Measurements from ENCODE around the gene VASP. TPM values are rescaled to one million over a fixed set of nuclear protein-coding genes. Genes with fewer than 3 reads are reported as not detected.

VASP gene
- total RNA-seq, 2 donors from 2014 or later, result 76.8 to 156 TPM

DNA sequence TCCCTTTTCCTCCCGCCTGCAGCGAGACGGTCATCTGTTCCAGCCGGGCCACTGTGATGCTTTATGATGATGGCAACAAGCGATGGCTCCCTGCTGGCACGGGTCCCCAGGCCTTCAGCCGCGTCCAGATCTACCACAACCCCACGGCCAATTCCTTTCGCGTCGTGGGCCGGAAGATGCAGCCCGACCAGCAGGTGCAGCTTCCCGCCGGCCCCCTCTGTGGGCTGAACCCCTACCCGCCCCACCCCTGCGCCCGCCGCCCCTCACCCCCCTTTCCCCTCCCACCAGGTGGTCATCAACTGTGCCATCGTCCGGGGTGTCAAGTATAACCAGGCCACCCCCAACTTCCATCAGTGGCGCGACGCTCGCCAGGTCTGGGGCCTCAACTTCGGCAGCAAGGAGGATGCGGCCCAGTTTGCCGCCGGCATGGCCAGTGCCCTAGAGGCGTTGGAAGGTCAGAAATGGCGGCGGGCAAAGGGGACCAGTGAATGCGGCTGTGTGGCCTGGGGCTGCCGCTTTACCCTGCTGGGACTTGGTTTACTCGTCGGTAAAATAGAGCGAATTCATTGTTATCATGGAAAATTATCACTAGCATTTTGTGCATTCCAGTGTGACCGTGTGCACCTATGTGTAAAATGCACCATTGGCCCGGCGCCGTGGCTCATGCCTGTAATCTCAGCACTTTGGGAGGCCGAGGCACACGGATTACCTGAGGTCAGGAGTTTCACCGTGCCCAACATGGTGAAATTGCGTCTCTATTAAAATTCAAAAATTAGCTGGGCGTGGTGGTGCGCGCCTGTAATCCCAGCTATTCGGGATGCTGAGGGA, 10.6 kb downstream of the VASP start:
- H3K9me3 Mint-ChIP-seq, result no peaks in the 10 kb centered on the region
- H3K36me3 Mint-ChIP-seq, result peaks cover 6 to 18% of the 10 kb centered on the region in 2 donors
- peak overlapping the region in 1 of 2 donors; percentile 1 for H3K27ac Mint-ChIP-seq
- no peak for DNase-seq (ENCODE audit: low spot score in 2 of 2)
- no peak for ATAC-seq

DNA sequence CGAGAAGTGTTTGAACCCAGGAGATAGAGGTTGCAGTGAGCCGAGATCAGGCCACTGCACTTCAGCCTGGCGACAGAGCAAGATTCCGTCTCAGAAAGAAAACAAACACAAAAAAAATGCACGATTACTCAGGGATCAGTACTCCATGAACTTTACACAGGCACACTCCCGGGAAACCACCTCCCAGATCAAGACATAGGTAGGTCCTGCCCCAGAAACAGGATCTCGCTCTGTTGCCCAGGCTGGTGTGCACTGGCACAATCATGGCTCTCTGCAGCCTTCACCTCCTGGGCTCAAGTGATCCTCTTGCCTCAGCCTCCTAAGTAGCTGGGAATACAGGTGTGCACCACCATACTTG, 11.2 kb downstream of the VASP start:
- DNase-seq (ENCODE audit: low spot score in 2 of 2) (no peak), ATAC-seq (no peak)
- peaks cover 6 to 18% of the 10 kb centered on the region in 2 donors for H3K36me3 Mint-ChIP-seq
- no peaks in the 10 kb centered on the region for H3K9me3 Mint-ChIP-seq
- H3K27ac Mint-ChIP-seq, result no peak overlapping the region

DNA sequence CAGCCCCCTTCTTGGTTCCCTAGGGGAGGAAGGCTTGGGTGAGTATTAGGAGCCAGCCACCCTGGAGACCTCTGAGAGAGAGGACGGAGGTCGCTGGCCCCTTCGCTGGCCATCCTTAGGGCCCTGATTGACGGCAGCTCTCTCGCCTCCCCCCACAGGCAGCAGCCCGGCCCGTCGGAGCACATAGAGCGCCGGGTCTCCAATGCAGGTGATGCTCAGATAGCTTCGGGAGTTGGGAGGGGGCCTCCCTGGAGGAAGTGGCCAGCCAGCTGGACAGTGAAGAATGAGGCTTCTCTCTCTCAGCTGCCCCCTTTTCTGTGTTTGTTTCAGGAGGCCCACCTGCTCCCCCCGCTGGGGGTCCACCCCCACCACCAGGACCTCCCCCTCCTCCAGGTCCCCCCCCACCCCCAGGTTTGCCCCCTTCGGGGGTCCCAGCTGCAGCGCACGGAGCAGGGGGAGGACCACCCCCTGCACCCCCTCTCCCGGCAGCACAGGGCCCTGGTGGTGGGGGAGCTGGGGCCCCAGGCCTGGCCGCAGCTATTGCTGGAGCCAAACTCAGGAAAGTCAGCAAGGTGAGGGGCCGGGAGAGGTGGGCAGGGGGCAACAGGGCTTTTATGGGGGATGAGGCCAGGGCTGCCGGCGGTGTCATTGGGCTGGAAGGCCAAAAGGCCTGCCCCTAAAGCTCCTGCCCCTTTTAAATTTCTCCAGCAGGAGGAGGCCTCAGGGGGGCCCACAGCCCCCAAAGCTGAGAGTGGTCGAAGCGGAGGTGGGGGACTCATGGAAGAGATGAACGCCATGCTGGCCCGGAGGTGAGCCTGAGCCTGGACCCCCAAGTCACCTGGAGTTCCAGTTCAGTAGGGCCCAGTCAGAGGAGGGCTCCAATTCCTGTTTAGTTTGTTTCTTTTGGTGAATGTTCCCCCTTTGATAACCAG, 15.0 kb downstream of the VASP start:
- peaks cover 0 to 14% of the 10 kb centered on the region in 2 donors for H3K36me3 Mint-ChIP-seq
- no peak for DNase-seq (ENCODE audit: low spot score in 2 of 2)
- no peak for ATAC-seq
- no peaks in the 10 kb centered on the region for H3K9me3 Mint-ChIP-seq
- H3K27ac Mint-ChIP-seq, result peak overlapping the region in 1 of 2 donors; percentile 30

DNA sequence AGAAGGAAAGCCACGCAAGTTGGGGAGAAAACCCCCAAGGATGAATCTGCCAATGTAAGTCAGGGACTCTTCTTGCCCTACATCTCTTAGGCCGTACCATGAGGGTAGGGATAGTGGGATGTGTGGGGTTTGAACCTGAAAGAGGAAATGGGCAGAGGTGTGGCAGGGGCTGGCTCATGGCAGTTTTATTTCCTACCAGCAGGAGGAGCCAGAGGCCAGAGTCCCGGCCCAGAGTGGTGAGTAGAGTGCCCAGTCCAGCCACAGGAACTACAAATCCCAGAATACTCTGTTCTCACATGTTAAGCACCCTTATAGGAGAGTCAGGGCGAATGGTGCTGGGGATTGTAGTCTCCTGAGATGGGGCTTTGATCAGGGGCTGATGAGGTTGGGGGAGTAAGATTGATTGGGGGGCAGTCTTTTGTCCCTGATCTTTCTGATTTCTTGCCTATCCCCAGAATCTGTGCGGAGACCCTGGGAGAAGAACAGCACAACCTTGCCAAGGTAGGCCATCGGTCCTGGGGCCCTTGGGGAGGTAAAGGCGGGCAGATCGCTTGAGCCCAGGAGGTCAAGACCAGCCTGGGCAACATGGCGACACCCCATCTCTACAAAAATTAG, 16.5 kb downstream of the VASP start:
- H3K9me3 Mint-ChIP-seq, result no peaks in the 10 kb centered on the region
- DNase-seq (ENCODE audit: low spot score in 2 of 2) (peak; percentile 72 to 74), ATAC-seq (peak; percentile 92 to 98)
- peak overlapping the region; percentile 27 to 73 for H3K27ac Mint-ChIP-seq
- peaks cover 5 to 17% of the 10 kb centered on the region in 2 donors for H3K36me3 Mint-ChIP-seq

DNA sequence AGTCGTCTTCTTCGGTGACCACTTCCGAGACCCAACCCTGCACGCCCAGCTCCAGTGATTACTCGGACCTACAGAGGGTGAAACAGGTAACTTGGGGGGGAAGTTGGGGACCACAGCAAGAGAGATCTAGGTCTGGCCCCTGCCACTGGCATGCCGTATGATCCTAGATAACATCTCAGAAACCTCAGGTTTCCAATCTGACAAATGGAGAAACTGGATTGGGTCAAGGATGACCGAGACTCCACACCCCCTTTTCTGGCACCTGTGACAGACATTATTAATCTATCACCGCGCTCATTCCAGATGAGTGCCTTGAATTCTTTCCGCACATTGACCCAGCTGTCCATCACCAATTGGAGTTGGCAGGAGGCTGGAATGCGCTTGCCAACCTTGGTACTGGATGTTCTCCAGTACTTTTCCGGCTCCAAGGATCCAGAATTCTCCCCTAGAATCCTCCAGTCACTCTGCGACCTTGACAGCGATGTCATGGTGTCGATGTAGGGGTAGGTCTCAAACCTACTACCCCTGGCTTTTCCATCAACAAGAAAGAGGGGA, 17.4 kb downstream of the VASP start:
- Mint-ChIP-seq H3K27ac (no peak overlapping the region), H3K9me3 (no peaks in the 10 kb centered on the region), H3K36me3 (peaks cover 5 to 17% of the 10 kb centered on the region in 2 donors)
- ATAC-seq, result no peak
- no peak for DNase-seq (ENCODE audit: low spot score in 2 of 2)

DNA sequence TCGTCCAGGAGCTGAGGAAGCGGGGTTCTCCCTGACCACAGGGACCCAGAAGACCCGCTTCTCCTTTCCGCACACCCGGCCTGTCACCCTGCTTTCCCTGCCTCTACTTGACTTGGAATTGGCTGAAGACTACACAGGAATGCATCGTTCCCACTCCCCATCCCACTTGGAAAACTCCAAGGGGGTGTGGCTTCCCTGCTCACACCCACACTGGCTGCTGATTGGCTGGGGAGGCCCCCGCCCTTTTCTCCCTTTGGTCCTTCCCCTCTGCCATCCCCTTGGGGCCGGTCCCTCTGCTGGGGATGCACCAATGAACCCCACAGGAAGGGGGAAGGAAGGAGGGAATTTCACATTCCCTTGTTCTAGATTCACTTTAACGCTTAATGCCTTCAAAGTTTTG, 18.9 kb downstream of the VASP start:
- H3K9me3 Mint-ChIP-seq, result no peaks in the 10 kb centered on the region
- peaks cover 5 to 17% of the 10 kb centered on the region in 2 donors for H3K36me3 Mint-ChIP-seq
- peak overlapping the region in 1 of 2 donors; percentile 44 for H3K27ac Mint-ChIP-seq
- no peak for DNase-seq (ENCODE audit: low spot score in 2 of 2)
- ATAC-seq, result peak in 1 of 2 donors; percentile 47

DNA sequence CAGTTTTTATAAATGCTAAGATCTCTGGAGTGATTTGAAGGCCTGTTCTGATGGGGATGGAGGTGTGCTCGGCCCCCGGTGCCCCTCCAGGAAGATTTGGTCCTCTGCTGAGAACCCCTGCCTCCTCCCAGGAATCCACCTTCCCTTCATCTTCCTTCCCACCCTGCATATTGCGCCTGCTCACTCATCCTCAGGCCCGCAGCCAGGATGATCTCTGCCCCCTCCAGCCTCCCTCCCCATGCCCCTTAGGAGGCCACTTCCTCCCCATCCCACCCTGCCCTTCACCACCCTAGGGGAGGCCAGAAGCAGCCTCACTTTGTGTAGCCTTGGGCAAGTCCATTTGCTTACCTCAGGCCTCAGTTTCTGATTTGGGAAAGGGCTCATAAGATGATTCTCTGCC, 19.7 kb downstream of the VASP start:
- Mint-ChIP-seq H3K27ac (peak overlapping the region in 1 of 2 donors; percentile 26), H3K9me3 (no peaks in the 10 kb centered on the region), H3K36me3 (peaks cover 5 to 17% of the 10 kb centered on the region in 2 donors)
- ATAC-seq (no peak), DNase-seq (ENCODE audit: low spot score in 2 of 2) (no peak)

DNA sequence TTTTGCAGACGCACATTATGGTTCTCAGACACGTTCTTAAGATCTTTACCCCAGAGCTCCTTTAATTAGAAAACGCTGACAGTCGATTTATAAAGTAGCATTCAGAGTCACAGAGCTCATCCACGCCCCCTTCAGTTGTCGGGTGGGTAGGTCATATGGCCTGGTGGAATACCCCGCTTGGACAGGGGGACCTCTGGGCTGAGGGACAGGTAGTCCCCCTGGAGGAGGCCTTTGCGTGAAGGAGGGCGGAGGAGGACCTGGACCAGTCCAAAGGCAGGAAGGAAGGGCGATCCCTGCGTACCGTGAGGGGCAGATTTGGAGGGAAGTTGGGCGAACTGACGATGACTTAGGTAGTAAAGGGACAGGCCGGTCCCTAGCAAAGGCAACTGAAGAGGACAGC, 20.5 kb downstream of the VASP start:
- H3K36me3 Mint-ChIP-seq, result peaks cover 5 to 17% of the 10 kb centered on the region in 2 donors
- peak overlapping the region; percentile 12 to 26 for H3K27ac Mint-ChIP-seq
- DNase-seq (ENCODE audit: low spot score in 2 of 2), result no peak
- no peaks in the 10 kb centered on the region for H3K9me3 Mint-ChIP-seq
- no peak for ATAC-seq

DNA sequence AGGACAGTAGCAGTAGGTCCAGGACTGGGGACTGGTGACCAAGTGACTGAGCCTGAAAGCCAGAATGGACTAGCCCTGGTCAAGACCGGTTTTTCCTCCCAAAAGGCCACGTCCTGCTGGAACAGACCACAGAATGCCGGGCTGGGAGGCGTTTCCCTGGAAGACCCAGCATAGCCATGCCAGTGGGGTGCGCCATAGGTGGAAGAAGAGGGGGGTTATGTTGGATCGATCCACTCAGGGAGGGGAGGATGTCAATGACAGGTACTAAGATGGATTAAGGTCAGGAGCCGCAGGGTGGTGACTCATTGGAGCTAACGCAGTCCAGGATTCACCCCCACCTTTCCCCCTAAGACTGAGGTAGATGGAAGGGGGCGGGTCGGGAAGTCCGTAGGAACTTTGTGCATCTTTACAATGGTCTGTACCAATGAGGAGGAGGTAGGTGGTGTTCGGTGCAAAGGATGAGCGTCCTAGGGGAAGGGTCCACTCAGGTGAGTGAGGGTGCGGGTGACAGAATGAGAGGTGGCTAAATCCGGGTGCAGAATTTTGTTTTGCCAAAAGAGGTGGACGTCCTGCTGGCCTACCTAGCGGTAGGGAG, 21.0 kb downstream of the VASP start:
- Mint-ChIP-seq H3K27ac (peak overlapping the region in 1 of 2 donors; percentile 39), H3K36me3 (peaks cover 5 to 17% of the 10 kb centered on the region in 2 donors), H3K9me3 (no peaks in the 10 kb centered on the region)
- DNase-seq (ENCODE audit: low spot score in 2 of 2) (no peak), ATAC-seq (no peak)

DNA sequence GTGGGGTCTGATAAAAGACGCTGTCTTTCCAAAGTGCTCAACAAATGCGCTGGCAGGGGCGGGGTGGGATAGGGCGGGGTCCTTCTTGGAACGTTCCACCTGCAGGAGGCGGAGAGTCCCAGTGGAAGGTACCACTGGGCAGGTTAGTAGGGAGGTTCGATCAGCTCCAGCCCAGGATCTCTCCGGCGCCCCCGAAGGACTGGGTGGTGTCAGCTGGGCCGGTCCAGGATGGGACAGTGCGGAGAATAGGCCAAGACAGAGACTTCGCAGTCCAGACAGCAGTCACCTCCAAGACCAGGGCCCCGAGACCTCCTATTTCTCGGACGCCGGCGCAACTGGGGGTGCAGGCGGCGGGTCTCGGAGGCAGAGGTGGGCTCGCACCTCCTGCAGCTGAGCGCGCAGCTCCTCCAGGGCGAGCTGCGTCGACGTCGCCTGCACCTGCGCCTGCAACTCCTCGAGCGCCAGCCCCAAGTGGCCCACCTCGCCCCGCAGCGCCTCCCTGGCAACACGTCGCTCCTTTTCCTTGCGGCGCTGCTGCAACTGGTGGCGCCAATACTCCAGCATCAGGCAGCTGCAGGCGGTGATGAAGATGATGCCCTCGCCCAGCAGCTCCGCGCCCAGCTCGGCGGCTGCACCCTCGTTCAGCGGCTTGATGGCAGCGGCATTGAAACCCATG, 21.6 kb downstream of the VASP start:
- H3K9me3 Mint-ChIP-seq, result no peaks in the 10 kb centered on the region
- ATAC-seq (peak; percentile 26 to 32), DNase-seq (ENCODE audit: low spot score in 2 of 2) (no peak)
- H3K27ac Mint-ChIP-seq, result no peak overlapping the region
- H3K36me3 Mint-ChIP-seq, result peaks cover 5 to 17% of the 10 kb centered on the region in 2 donors

DNA sequence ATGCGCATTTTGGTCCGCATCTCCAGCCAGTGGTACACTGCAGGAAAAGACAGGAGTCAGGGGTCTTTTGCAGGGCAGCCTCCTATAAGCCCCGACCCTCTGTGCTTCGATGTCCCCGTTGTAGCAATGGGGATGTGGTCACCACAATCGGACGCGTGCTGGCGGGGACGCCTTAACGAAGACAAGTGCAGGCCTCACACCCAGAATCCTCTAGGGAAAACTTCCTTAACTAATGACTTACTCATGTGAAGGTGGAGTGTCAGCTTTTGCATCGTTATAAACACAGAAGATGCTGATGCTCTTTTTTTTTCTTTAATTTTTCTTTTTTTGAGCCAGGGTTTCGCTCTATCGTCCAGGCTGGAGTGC, 22.1 kb downstream of the VASP start:
- ATAC-seq, result no peak
- no peak overlapping the region for H3K27ac Mint-ChIP-seq
- H3K36me3 Mint-ChIP-seq, result peaks cover 5 to 17% of the 10 kb centered on the region in 2 donors
- DNase-seq (ENCODE audit: low spot score in 2 of 2), result no peak
- no peaks in the 10 kb centered on the region for H3K9me3 Mint-ChIP-seq

DNA sequence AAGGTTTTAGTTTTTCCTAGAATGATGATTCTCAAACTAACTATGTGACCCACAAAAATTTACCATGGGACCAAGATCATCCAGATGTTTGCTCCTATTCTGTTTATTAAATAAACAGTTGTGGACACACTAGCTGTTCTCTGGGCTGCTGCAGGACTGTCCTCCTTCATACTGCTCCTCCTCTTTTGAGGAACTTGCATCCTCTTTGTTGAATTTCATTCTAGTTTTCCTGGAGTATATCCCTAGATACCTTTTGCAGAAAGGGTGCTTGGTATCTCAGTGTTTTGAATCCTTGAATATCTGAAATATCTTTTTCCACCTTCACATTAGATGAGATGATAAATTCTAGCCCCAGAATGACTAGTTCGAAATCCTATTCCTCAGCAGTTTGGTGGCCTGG, 24.1 kb downstream of the VASP start:
- peaks cover 5 to 12% of the 10 kb centered on the region in 2 donors for H3K36me3 Mint-ChIP-seq
- no peak overlapping the region for H3K27ac Mint-ChIP-seq
- ATAC-seq (no peak), DNase-seq (ENCODE audit: low spot score in 2 of 2) (no peak)
- no peaks in the 10 kb centered on the region for H3K9me3 Mint-ChIP-seq

DNA sequence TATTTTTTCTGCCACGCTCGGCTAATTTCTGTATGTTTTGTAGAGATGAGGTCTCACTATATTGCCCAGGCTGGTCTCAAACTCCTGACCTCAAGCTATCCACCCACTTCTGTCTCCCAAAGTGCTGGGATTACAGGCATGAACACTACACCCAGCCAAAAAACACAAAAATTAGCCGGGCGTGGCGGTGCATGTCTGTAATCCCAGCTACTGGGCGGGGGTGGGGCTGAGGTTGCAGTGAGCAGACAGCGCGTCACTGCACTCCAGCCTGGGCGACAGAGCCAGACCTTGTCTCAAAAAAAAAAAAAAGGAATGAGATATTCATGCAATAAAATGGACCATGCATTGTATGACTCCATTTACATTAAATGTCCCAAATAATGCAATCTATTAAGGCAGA, 32.2 kb downstream of the VASP start:
- H3K27ac Mint-ChIP-seq, result no peak overlapping the region
- DNase-seq (ENCODE audit: low spot score in 2 of 2) (no peak), ATAC-seq (no peak)
- H3K9me3 Mint-ChIP-seq, result no peaks in the 10 kb centered on the region
- peaks cover 0 to 6% of the 10 kb centered on the region in 2 donors for H3K36me3 Mint-ChIP-seq

DNA sequence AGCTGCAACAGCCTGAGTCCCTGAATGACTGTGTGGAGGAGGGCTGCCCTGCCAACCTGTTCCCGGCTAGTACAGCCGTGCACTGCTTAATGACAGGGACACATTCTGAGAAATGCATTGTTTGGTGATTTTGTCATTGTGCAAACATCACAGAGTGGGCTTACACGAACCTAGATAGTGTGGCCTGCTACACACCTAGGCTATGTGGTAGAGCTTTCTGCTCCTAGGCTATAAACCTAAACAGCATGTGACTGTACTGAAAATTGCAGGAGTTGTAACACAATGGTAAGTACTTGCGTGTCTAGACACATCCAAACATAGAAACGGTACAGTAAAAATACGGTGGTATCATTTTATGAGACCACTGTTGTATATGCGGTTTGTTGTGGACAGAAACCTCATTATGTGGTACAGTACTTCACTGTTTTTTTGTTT, 35.0 kb downstream of the VASP start:
- Mint-ChIP-seq H3K36me3 (peaks cover 0 to 6% of the 10 kb centered on the region in 2 donors), H3K9me3 (no peaks in the 10 kb centered on the region), H3K27ac (no peak overlapping the region)
- no peak for ATAC-seq
- DNase-seq (ENCODE audit: low spot score in 2 of 2), result no peak

DNA sequence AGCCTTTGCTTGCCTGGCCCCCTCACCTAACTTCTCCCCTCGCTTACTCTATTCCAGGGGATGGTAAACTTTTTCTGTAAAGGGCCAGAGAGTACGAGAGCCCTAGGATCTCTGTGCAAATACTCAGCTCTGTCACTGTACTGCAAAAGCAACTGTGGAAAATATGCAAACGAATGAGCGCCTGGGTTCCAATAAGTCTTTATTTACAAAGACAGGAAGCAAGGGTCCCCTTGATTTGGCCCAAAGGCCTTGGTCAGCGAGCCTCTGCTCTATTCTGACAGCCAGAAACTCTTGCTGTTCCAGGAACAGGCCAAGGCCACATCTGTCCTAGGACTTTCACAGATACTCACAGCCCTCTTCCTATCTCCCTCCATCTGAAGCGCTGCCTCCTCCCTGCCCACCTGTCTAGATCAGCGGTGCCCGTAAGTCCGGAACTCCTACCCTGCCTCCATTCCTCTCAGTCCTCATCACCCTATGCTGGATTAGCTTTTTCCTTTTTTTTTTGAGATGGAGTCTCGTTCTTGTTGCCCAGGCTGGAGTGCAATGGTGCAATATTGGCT, 40.0 kb downstream of the VASP start:
- H3K27ac Mint-ChIP-seq, result no peak overlapping the region
- no peak for DNase-seq (ENCODE audit: low spot score in 2 of 2)
- H3K9me3 Mint-ChIP-seq, result no peaks in the 10 kb centered on the region
- no peaks in the 10 kb centered on the region for H3K36me3 Mint-ChIP-seq
- no peak for ATAC-seq

All from activated naive CD4-positive, alpha-beta T cell treated with anti-CD3 and anti-CD28 coated beads, Interleukin-2, amount 50 U/mL, for 72 hours (primary cell).